GM19463 (cell line): ENCODE results near the gene RBM33.

Experiments
- ATAC-seq: cut with Tn5 transposase; IDR thresholded peaks from one replicate; pipeline ENCODE4 v1.9.1; 2021; ENCODE audit warnings: mild to moderate bottlenecking, moderate library complexity; ENCODE audit not compliant: unreplicated experiment

The RBM33 gene

DNA sequence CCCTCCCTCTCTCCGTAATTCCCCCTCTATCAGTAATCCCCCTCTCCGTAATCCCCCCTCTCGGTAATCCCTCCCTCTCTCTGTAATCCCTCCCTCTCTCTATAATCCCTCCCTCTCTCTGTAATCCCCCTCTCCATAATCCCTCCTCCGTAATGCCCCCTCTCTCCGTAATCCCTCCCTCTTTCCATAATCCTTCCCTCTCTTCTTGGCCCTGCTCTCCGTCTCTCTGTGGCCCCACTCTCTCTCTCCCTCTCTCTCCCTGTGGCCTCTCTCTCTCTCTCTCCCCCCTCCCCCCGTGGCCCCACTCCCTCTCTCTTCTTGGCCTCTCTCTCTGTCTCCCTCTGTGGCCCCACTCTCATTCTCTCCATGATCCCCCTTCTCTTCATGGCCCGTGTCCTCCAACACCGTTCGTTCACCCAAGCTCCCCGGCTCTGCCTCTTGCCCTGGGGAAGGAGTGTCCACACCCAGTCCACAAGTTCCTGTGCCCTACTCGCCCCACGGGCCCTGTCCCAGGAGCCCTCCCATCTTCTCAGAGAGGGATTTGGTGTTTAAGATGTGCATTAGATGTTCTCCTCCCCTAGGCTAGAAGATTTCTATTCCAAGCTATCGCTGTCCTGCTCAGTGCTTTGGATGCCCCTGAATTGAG, 148.0 kb downstream of the RBM33 start:
- no peak for ATAC-seq

DNA sequence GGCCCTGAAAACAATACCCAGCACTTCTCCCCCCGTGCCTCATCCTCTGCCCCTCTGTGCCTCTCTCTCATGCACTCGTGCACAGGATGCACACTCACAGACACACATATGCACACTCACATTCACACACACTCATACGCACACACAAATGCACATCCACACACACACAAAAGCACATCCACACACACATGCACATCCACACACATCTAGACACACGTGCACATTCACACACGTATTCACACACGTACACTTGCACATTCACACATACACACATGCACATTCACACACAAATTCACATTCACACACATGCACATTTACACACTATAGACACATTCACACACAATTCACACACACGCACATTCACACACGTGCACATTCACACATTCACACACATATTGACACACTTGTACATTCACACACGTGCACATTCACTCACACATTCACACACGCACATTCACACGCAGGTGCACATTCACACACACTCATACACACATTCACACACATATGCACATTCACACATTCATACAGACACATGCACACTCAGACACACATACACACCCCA, 148.6 kb downstream of the RBM33 start:
- no peak for ATAC-seq

DNA sequence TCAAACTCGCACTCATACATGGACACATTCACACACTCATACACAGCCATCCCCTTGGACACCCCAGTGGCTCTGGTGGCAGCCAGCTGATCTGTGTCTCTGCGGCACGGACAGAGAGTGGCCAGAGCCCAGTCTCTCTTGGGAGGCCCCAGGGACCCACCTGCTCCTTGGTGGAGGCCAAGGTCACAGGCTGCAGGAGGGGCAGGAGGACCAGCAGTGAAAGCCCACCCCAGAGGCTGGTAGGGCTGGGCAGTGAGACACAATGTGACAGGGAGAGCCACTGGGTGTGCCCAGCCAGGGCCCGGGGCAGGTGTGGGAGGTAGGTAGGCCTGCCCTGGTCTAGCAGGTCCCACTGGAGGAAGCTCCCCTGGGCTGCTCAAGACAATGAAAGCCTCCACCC, 149.3 kb downstream of the RBM33 start:
- no peak for ATAC-seq

DNA sequence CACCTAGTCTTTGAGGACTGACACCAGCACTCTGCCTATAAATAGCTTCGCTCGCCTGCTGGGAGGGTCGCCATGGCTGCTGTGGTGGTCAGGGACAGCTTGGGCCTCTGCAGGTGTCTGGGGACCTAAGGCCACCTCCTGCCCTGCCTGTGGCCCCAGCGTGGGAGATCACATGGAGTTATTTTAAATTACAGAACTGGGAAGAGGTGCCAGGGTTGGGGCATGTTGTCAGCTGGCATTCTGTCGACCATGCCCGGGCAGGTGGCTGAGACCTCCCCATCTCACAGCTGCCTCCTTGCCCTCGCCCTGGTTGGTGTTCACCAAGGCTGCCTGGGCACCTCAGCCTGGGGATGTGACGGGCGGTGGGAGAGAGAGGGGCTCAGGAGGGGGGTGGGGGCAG, 149.7 kb downstream of the RBM33 start:
- ATAC-seq: no peak

DNA sequence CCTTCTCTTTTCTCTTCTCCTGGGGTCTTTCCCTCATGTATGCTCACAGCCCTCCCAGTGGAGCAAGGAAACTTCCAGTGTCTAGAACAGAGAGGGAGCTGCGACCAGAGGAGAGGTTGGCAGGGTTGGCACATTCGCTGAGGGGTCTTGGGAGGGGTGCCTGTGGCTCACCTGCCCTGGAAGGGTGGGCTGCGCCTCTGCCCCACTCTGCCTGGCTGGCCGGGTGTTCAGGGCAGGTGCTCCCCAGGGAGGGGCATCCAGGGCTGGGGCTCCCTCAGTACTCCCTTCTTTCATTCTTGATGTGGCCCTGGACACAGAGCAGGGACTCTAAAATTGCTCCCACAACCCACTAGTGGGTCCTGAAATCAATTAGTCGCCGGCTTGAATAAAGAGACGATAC, 150.9 kb downstream of the RBM33 start:
- no peak for ATAC-seq

DNA sequence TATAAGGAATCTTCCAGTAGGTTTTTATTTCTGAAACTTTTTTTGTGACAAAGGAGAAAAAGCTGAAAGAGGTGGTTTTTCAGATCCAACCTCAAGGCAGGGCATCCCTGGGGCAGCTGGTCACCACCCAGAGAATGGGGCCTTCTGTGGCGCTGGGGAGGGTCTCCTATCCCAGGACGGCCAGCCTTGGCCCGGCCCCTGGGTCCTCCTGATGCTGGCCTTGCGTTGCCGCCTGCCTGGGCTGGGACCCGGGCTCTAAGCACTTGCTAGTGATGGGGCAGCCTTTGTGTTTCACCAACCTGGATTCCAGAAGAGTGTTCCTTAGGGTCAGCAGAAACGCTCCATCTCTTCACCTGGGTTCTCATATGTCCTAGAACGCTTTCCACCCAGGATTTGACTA, 151.5 kb downstream of the RBM33 start:
- no peak for ATAC-seq

DNA sequence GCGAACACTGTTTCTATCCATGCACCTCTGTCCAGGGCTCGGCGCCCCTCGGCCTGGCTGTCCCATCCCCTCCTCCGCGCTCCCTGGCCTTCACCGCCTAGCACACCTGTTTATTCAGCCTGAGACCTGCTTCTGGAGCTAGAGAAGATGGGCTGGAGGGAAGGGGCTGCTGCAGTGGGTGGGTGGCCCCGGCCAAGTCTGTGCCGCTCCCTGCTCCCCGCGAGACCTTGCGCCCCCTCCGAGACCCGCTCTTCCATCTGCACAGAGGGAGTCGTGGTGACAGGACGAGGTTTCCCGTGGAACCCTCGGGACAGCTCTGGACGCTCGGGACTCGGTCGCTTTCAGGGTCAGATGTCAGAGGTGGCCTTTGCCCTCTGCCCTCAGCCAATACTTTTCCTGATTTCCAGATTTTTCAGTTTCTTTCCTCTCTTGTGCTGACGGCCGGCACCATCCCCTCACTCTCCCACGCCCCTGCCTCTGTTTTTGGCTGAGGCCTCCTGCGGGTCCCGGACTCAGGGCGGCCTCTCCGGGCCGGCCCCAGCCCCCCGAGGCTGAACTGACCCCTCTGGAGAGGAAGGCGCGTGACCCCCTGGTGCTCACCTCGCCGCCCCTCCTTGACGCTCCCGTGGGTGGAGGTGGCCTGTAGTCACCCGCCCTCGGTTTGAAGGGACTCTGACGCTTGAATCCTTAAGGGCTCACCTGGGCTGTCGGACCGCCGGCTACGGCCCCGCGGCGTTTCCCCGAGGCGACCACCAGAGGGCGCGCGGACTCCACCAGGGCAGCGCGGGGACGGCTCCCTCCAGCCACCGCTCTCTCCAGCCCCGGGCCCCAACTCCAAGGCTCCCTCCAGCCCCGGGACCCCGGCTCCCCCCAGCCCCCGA, 152.2 kb downstream of the RBM33 start:
- ATAC-seq: peak; percentile 94

DNA sequence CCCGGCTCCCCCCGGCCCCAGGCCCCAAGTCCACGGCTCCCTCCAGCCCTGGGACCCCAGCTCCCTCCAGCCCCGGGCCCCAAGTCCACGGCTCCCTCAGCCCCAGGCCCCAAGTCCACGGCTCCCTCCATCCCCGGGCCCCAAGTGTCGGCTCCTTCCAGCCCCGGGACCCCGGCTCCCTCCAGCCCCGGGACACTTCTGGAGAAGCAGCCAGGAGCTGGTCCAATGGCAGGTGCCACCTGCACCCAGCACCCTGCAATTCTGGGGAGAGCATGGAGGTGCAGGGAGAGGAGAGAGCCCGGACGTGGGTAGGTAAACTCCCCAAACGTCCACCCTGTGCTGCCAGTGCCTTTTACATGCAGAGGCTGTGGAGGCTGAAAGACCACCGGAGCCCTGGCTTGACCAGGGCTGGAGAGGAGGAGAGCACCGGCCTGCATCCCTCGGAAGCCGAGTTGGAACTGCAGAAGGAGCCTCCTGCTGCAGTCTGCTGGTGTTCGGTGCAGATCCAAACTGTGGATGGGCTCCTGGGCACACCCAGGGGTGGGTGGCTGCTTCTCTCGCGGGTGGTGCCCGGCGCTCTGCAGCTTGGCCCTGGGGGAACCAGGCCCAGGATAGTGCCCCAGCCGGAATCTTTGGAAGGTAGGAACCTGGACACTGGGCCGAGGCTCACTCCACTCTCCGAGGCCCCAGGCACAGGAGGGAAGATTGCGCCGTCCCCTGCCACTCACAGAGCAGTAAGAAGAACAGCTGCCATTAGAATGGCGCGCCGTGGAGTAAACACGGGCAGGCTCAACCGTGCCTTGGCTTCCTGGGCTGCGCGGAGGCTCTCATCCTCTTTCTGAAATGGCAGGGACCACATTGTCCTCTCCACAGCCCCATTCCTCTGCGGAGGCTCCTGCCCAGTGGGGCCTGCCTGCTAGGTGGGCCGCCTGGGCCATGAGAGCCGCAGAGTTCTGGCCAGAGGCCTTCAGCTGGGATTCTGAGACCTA, 153.1 kb downstream of the RBM33 start:
- ATAC-seq: peak; percentile 13

DNA sequence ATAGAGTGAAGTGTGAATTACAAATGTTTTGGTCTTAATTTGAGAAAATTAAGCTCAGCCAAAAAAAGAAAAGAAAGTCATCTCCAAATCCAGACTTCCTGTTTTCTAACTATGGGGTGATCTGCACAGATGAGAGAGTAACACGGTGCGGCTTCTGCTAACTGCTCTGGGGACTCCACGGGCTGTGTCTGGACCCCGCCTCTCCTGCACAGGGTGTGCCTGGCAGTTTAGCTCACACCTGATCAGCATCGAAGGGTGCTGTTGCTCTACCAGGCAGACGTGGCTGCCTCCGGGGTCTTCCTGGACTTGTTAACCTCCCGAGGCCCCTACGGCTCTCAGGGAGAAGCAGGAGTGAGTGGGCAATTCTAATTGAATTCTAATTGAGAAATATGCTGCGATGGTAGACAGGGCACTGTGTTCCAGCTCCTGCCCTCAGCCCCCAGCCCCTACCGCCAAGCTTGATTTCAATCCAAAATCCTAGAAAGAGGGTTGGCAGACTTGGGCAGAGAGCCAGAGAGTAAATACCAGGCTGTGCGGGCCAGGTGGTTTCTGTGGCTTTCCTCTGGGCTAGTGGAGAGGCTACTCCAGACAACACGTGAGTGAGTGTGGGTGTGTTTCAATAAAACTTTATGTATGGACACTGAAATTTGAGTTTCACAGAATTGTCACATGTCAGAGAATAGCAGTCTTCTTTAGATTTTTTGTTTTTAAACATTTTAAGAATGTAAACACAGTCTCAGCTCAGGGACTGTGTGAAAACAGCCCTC, 154.4 kb downstream of the RBM33 start:
- no peak for ATAC-seq

DNA sequence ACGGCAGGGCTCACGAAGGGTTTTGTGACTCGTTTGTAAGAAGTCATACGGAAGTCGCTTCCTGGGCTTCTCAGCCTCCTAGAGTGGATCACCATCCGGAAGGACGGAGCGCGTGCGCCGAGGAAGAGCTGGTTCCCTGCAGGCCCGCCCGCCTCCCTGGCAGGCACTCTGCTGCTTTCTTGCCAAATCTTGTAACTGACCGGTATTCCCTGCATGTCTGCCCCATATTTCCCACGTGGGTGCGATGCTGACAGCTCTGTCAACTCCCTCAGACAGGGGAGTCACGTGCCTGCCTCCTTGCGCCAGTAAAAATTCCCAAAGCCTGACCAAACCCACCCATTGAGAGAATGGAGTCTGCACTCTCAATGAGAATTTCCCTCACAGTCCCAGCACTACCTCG, 155.1 kb downstream of the RBM33 start:
- no peak for ATAC-seq

DNA sequence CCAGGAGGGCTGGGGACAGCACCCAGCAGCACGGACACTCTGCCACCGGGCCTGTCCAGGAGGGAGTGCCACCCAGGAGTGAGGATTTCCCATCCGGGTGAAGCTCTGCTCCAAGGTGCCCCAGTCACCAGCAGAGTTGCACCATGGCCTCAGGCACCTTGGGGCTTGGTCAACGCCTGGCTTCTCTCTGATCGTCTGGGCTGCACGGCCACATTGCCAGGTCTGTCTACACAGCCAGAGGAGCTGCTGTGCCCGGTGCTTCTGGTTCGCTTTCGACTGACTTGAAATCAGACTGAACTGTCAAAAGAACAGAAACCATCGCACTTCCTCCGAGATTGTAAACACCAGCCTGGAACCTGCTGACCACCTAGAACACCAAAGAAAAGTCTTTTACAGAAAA, 155.8 kb downstream of the RBM33 start:
- ATAC-seq: no peak

DNA sequence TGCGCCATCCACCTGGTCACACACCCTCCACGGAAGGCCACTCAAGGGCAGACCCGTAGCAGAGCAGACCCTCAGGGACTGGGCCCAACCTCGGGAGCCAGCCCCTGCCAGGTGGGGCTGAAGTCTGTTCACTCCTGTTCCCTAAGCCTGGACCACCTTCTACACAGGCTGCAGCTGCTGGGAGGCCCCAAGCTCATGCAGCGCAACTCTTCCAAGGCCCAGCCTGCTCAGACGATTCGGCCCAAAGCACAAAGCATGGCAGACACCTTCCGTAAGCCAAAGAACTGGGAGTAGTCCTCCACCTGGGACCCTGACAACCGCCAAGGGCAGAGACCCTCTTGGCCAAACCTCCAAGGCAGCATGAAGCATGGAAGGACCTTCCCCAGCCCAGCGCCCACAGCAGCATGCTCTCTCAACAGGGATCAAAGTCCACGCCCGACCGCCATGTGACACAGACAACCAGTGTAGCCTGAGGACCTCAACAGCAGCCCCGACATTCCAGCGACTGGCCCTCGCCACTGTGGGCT, 156.3 kb downstream of the RBM33 start:
- ATAC-seq: no peak

DNA sequence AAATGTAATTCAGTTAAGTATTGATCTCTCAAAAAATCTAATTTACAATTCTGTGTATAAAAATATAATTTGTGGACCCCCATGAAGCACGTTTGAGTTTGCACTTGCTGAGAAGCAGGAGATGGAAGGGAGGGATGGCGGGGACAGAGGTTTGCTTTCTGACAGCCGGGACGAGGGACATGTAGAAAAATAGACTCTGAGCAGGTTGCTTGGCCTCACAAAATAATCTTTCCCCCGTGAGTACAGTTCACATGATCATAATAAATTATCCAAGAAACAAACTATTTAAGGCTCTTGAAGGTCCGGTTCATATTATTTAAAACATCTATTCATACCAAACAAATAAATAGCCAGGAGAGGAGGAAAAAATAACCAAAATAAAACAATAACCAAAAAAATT, 157.8 kb downstream of the RBM33 start:
- ATAC-seq: no peak

DNA sequence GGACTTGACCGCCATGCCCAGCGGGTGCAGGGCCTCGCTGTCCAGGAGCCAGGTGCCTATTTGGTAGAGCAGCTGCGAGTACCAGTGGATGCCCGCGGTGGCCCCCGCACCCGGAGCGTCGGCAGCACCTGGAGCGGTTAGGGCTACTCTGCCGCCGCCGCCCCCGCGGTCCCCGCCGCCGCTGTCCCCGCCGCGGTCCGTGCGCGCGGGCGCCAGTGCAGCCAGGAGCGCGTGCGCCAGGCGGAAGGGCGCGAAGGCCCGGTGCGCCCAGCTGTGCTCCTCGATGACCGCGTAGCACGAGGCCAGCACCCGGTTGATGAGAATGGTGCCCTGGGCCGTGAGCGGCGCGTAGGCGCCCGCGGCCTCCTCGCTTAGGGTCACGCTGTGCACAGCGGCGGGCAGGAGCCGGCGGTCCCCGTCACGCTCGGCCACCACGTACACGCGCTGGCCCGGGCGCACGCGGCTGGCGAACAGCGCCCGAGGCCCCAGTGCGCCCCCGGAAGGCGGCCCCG, 158.5 kb downstream of the RBM33 start:
- ATAC-seq: no peak

DNA sequence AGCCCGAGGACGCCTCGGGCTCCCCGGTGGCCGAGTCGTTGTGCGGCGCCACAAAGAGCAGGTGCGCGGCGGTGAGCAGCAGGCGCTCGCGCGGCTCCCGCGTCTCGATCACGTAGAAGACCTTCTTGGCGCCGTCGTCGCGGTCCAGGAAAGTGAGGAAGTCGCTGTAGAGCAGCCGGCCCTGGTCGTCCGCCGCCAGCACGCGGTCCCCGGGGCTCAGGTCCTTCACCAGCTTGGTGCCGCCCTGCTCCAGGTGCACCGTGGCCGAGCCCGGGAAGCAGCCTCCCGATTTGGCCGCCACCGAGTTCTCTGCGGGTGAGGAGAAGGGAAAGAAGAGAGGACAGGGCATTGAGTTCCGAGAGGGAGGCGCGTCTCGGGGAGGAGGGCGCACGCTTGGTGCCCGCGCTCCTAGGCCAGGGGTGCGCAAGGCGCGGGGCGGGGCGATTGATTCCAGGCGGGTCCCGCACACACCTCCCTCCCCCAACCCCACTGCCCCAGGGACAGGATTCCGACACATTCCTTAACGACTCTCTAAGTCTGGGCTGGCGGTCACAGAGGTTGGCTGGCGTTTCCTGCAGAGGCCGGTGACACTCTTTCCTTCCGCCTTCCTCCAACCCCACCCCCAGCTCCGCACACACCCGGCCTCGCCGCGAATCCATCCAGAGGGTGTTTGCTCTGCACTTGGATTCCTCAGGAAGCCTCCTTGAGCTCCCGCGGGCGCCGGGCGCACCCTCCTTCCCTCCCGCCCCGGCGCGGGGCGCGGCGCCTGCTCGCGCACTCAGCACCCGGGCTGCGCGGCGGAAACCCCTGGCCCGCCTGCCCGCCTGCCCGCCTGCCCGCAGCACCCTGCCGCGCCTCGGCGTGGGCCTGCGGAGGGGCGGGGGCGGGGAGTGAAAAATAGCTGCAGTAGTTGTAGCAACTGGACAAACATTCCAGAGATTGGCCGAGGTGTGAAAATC, 159.2 kb downstream of the RBM33 start:
- ATAC-seq: no peak

DNA sequence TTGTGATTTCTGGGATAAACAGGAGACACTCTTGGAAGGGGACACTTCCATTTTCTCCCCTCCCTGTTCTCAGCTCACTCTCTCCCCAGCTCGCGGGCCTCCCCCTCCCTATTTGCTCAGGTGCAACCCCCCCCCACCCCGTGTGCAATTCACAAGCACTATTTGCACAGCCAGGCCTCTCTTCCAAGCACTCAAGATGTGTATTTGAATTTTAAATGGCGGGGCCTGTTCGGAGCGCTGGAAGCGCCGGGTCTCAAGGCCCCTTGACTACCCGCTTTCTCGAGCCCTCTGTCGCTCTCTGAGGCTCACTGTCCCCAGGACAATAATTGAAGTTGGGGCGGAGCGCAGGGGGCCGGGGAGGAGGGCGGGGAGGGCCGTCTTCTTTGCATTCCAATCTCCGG, 160.0 kb downstream of the RBM33 start:
- ATAC-seq: no peak

DNA sequence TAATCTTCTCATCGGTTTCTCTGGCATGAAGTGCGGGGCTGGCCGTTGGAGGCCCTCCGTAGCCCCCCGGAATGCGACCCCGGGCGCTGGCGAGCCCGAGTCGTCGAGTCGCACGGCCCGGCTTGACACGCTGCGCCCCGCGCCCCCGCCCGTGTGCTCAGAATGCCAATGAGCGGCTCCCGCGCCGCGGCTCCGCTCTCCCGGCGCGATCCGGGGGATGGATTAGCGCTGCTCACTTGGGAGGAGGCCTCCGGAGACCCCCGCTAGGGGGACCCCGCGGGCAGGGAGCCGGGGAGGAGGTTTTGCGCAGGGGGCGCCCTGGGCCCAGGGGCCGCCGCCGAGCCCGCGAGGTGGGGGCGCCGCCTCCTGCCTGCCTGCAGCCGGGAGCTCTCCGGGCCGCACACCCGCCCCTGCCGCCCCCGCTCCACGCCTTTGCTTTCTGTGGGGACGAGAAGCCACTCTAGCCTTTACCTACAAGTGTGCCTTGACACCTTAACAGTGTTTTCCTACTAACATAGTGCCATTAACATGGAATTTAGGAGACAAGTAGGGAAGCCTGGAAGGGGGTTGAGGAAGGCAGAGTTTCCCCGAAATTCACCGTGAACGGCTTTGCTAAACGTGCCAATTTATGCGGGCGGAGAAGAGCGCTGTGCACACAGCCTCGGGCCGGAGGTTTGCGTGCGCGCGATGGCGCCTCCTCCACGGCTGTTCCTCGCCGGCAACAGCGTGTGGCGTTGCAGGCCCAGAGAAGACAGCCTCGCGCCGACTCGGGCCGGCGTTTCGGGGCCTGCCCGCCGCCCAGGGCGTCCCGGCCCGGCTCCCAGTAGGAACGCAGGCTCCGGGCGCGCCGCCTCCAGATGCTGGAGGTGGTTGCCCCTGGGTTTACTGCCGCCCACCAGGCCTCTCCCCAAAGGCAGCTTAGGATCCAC, 160.7 kb downstream of the RBM33 start:
- ATAC-seq: peak; percentile 39

DNA sequence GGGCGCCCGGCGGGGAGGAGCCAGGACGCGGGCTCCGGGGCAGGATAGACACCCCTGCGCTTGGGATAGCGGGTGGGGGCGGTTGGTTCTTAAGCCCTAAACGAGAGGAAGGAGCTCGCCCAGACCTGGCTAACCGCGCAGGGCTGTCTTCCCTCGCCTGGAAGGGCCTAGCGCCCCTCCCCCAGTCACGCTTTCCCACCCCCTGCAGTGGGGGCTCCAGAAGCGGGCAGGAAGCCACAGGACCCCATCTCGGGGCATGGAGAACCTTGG, 161.3 kb downstream of the RBM33 start:
- no peak for ATAC-seq
